ENCODE data around the gene ADAMTS8. TPM values are rescaled to one million over a fixed set of nuclear protein-coding genes. Genes with fewer than 3 reads are reported as not detected.
A peak's percentile ranks its signal among the peaks of the same experiment; 100 is the strongest.

The ADAMTS8 gene
- total RNA-seq, 6 experiments from 2014 or later, result not detected

GRCh38 chr11:130437848-130438247, 9.4 kb upstream of the ADAMTS8 start:
- H3K9me3 Mint-ChIP-seq, result no peaks in the 10 kb centered on the region
- no peaks in the 10 kb centered on the region for H3K36me3 Mint-ChIP-seq (ENCODE audit: low read depth)
- peaks cover 15% of the 10 kb centered on the region for H3K4me1 Mint-ChIP-seq (ENCODE audit: low read depth)
- no peak overlapping the region for H3K4me3 Mint-ChIP-seq
- H3K27me3 Mint-ChIP-seq (ENCODE audit: insufficient read depth), result peaks cover 2% of the 10 kb centered on the region; the same call in 1 of the 2 replicates
- H3K27ac Mint-ChIP-seq, result no peak overlapping the region
- TF ChIP-seq CTCF (IDR thresholded peaks at IDR 0.05), result no peak
- DNase-seq, result no peak

- Mint-ChIP-seq H3K4me1 (ENCODE audit: low read depth) (no peaks in the 10 kb centered on the region), H3K27me3 (ENCODE audit: insufficient read depth) (peaks cover 1% of the 10 kb centered on the region), H3K36me3 (ENCODE audit: low read depth) (no peaks in the 10 kb centered on the region), H3K27ac (no peak overlapping the region), H3K9me3 (no peaks in the 10 kb centered on the region), H3K4me3 (no peak overlapping the region)
- TF ChIP-seq CTCF (IDR thresholded peaks at IDR 0.05), result no peak
- DNase-seq, result no peak
Observed at GRCh38 chr11:130436171-130436570, 7.8 kb upstream of the ADAMTS8 start.

- no peak overlapping the region; the same call in 1 of the 2 replicates for H3K27ac Mint-ChIP-seq
- no peak overlapping the region; the same call in 1 of the 2 replicates for H3K4me3 Mint-ChIP-seq
- peaks cover 5% of the 10 kb centered on the region for H3K27me3 Mint-ChIP-seq (ENCODE audit: insufficient read depth)
Observed at GRCh38 chr11:130435671-130436070, 7.3 kb upstream of the ADAMTS8 start.

GRCh38 chr11:130434521-130435223, 6.3 kb upstream of the ADAMTS8 start:
- H3K4me3 Mint-ChIP-seq, result no peak overlapping the region
- H3K27me3 Mint-ChIP-seq (ENCODE audit: insufficient read depth), result peaks cover 11% of the 10 kb centered on the region
- peak; percentile 90 for TF ChIP-seq CTCF (IDR thresholded peaks at IDR 0.05)
- no peaks in the 10 kb centered on the region for H3K4me1 Mint-ChIP-seq (ENCODE audit: low read depth)
- no peaks in the 10 kb centered on the region for H3K36me3 Mint-ChIP-seq (ENCODE audit: low read depth)
- DNase-seq, result peak; percentile 66
- H3K27ac Mint-ChIP-seq, result no peak overlapping the region
- H3K9me3 Mint-ChIP-seq, result no peaks in the 10 kb centered on the region

More at GRCh38 chr11:130435671-130436070, 7.3 kb upstream of the ADAMTS8 start:
- Mint-ChIP-seq H3K4me1 (ENCODE audit: low read depth) (no peaks in the 10 kb centered on the region), H3K36me3 (ENCODE audit: low read depth) (no peaks in the 10 kb centered on the region), H3K9me3 (no peaks in the 10 kb centered on the region)
- DNase-seq, result peak; percentile 50
- TF ChIP-seq CTCF (IDR thresholded peaks at IDR 0.05), result no peak

GRCh38 chr11:130433357-130433756, 4.9 kb upstream of the ADAMTS8 start:
- Mint-ChIP-seq H3K4me1 (ENCODE audit: low read depth) (peaks cover 8% of the 10 kb centered on the region), H3K36me3 (ENCODE audit: low read depth) (no peaks in the 10 kb centered on the region), H3K9me3 (no peaks in the 10 kb centered on the region), H3K27ac (no peak overlapping the region), H3K27me3 (ENCODE audit: insufficient read depth) (peaks cover 23% of the 10 kb centered on the region), H3K4me3 (no peak overlapping the region)
- no peak for DNase-seq
- no peak for TF ChIP-seq CTCF (IDR thresholded peaks at IDR 0.05)

Measured in HFFc6 (cell line).